Activated B cell treated with CpG ODN at 0.5 μM for 24 hours (primary cell): ENCODE data around the gene NUCKS1. TPM values are rescaled to one million over a fixed set of nuclear protein-coding genes. Genes with fewer than 3 reads are reported as not detected.
"Not testable (repeated sequence)": the region's sequence is repeated elsewhere in the genome, so short reads cannot be mapped to it uniquely, and the experiment has no call there.

ENCODE experiments used
- ATAC-seq: fragments of 200-7000 bp; cut with Tn5 transposase; one replicate; pipeline ENCODE4 v1.10.0; 2021; ENCODE audit warnings: low read depth, mild to moderate bottlenecking, moderate library complexity
- CTCF ChIA-PET: fragments of 350-600 bp; sonication (Branson Sonifier 250); formaldehyde crosslinking; loops from one replicate; lab custom pipeline; 2021; ENCODE audit warnings: antibody characterized with exemption; lab: Charles Lee
- POLR2A ChIA-PET: fragments of 350-600 bp; sonication (Branson Sonifier 250); formaldehyde crosslinking; loops from one replicate; lab custom pipeline; 2021; ENCODE audit warnings: antibody characterized with exemption; lab: Charles Lee
- DNase-seq: peaks from one replicate; pipeline ENCODE4 v3.0.0; 2022
- H3K27ac Mint-ChIP-seq: one replicate; pipeline ENCODE4 v1.8.0; 2020; ENCODE audit warnings: mixed read lengths
- H3K27me3 Mint-ChIP-seq: one replicate; pipeline ENCODE4 v1.8.0; 2021; ENCODE audit warnings: mixed read lengths
- H3K36me3 Mint-ChIP-seq: one replicate; pipeline ENCODE4 v1.8.0; 2021; ENCODE audit warnings: low read depth, mixed read lengths
- H3K4me1 Mint-ChIP-seq: one replicate; pipeline ENCODE4 v1.8.0; 2021; ENCODE audit warnings: mixed read lengths
- H3K4me3 Mint-ChIP-seq: one replicate; pipeline ENCODE4 v1.8.0; 2020; ENCODE audit warnings: mild to moderate bottlenecking, mixed read lengths
- H3K9me3 Mint-ChIP-seq: one replicate; pipeline ENCODE4 v1.8.0; 2020; ENCODE audit warnings: mixed read lengths
- CTCF ChIP-seq: fragments of 200-600 bp; IDR thresholded peaks from one replicate; pipeline ENCODE4 v1.8.0; 2022; ENCODE audit warnings: antibody characterized with exemption, mild to moderate bottlenecking
- intact Hi-C: fragments of 100-400 bp; cut with micrococcal nuclease; formaldehyde crosslinking; loops from one replicate; pipeline ENCODE4 v1.15.1; 2024
- total RNA-seq: library from RNA; stranded (reverse); gene quantifications from 2 replicates; pipeline ENCODE4 v1.2.3, GENCODE V29; 2022

NUCKS1 gene
- total RNA-seq, 1 donor from 2014 or later, result 113 TPM

- no peak overlapping the region for H3K4me3 Mint-ChIP-seq
- ChIA-PET CTCF (no interaction called here), POLR2A (interaction anchor here (1.8 kb wide), 1 partner anchor 16 kb away, joined by 10 read pairs; the partner anchor contains the start of gene NUCKS1)
- no peaks in the 10 kb centered on the region for H3K27me3 Mint-ChIP-seq
- H3K9me3 Mint-ChIP-seq, result no peaks in the 10 kb centered on the region
- ATAC-seq, result no peak
- TF ChIP-seq CTCF, result no peak
- intact Hi-C loops, result no loop called here
- no peak overlapping the region for H3K27ac Mint-ChIP-seq
- DNase-seq, result no peak
- H3K36me3 Mint-ChIP-seq, result peaks cover 31% of the 10 kb centered on the region
- peaks cover 18% of the 10 kb centered on the region for H3K4me1 Mint-ChIP-seq
These were observed 16.4 kb downstream of the NUCKS1 start for GRCh38 chr1:205733438-205734175.

GRCh38 chr1:205729945-205730610 lies 19.9 kb downstream of the NUCKS1 start:
- Mint-ChIP-seq H3K4me3 (no peak overlapping the region), H3K9me3 (no peaks in the 10 kb centered on the region), H3K36me3 (peaks cover 51% of the 10 kb centered on the region), H3K27me3 (no peaks in the 10 kb centered on the region), H3K4me1 (peaks cover 7% of the 10 kb centered on the region), H3K27ac (no peak overlapping the region)
- intact Hi-C loops, result loop anchor here (10.0 kb wide), 1 partner anchor 45 kb away; the partner anchor contains the start of gene RAB29
- DNase-seq, result no peak
- ChIA-PET CTCF (interaction anchor here (0.5 to 1.7 kb wide), 4 partner anchors 9 to 71 kb away, joined by 3 to 7 read pairs (median 5); no protein-coding TSS in a partner anchor), POLR2A (interaction anchor here (0.9 to 2.9 kb wide), 3 partner anchors 12 to 31 kb away, joined by 3 to 9 read pairs (median 4); no protein-coding TSS in a partner anchor)
- no peak for ATAC-seq
- no peak for TF ChIP-seq CTCF

- CTCF ChIA-PET, result interaction anchor here (0.8 to 4.2 kb wide), 2 partner anchors 68 to 202 kb away, joined by 3 to 19 read pairs; no protein-coding TSS in a partner anchor
- intact Hi-C loops, result loop anchor here (10.0 kb wide), 1 partner anchor 48 kb away; the partner anchor contains the start of gene RAB29
- Mint-ChIP-seq H3K36me3 (peaks cover 66% of the 10 kb centered on the region), H3K9me3 (no peaks in the 10 kb centered on the region), H3K27ac (no peak overlapping the region), H3K4me3 (no peak overlapping the region), H3K27me3 (no peaks in the 10 kb centered on the region), H3K4me1 (peaks cover 3% of the 10 kb centered on the region)
- ATAC-seq, result no peak
- DNase-seq, result no peak
- no peak for TF ChIP-seq CTCF
- POLR2A ChIA-PET, result interaction anchor here (0.7 kb wide), 1 partner anchor 69 kb away, joined by 3 read pairs; no protein-coding TSS in a partner anchor
These were observed 23.3 kb downstream of the NUCKS1 start for GRCh38 chr1:205726619-205727125.

GRCh38 chr1:205725514-205725913 lies 24.5 kb downstream of the NUCKS1 start:
- Mint-ChIP-seq H3K4me3 (no peak overlapping the region), H3K27ac (no peak overlapping the region), H3K9me3 (peaks cover 3% of the 10 kb centered on the region), H3K27me3 (no peaks in the 10 kb centered on the region), H3K36me3 (peaks cover 69% of the 10 kb centered on the region), H3K4me1 (no peaks in the 10 kb centered on the region)
- intact Hi-C loops, result loop anchor here (10.0 kb wide), 1 partner anchor 49 kb away; the partner anchor contains the start of gene RAB29
- TF ChIP-seq CTCF, result no peak
- no peak for DNase-seq
- ChIA-PET POLR2A (interaction anchor here (0.8 to 2.1 kb wide), 2 partner anchors 21 to 24 kb away, joined by 3 to 6 read pairs; partner anchors contain the start of gene NUCKS1), CTCF (interaction anchor here (0.8 to 4.2 kb wide), 3 partner anchors 15 to 252 kb away, joined by 3 to 19 read pairs (median 3); no protein-coding TSS in a partner anchor)
- ATAC-seq, result no peak

- DNase-seq, H3K27me3 Mint-ChIP-seq, H3K4me3 Mint-ChIP-seq, ATAC-seq, H3K27ac Mint-ChIP-seq, H3K9me3 Mint-ChIP-seq, H3K4me1 Mint-ChIP-seq: not testable (repeated sequence)
- CTCF ChIA-PET, result interaction anchor here (0.9 to 2.2 kb wide), 3 partner anchors 9 to 256 kb away, joined by 5 to 6 read pairs (median 6); no protein-coding TSS in a partner anchor
- POLR2A ChIA-PET, result interaction anchor here (0.7 kb wide), 1 partner anchor 52 kb away, joined by 4 read pairs; no protein-coding TSS in a partner anchor
- intact Hi-C loops, result loop anchor here (10.0 kb wide), 1 partner anchor 54 kb away; the partner anchor contains the start of gene RAB29
- H3K36me3 Mint-ChIP-seq, result peaks cover 81% of the 10 kb centered on the region
These were observed 29.2 kb downstream of the NUCKS1 start for GRCh38 chr1:205720740-205721139.
